OCI-LY3 (cell line): ENCODE results near the gene ALOXE3.

Experiments
- CTCF ChIP-seq: fragments of 200-600, 300-600 bp; sonication (generic); IDR thresholded peaks from 2 replicates; pipeline ENCODE4 v1.5.1; 2014; ENCODE audit warnings: antibody characterized with exemption, low read length, low read depth
- EZH2phosphoT487 ChIP-seq: fragments of 200-600 bp; shearing (Covaris generic); IDR thresholded peaks from 2 replicates; pipeline ENCODE4 v1.6.1; 2018; ENCODE audit warnings: antibody characterized with exemption, mixed run types, low read depth

GRCh38 chr17:8123695-8124349 lies 5.5 kb upstream of the ALOXE3 start, which contains the start of gene HES7:
- TF ChIP-seq EZH2phosphoT487, result no peak
- TF ChIP-seq CTCF, result no peak
